ENCODE results near the gene TOMM70.

TOMM70 gene

DNA sequence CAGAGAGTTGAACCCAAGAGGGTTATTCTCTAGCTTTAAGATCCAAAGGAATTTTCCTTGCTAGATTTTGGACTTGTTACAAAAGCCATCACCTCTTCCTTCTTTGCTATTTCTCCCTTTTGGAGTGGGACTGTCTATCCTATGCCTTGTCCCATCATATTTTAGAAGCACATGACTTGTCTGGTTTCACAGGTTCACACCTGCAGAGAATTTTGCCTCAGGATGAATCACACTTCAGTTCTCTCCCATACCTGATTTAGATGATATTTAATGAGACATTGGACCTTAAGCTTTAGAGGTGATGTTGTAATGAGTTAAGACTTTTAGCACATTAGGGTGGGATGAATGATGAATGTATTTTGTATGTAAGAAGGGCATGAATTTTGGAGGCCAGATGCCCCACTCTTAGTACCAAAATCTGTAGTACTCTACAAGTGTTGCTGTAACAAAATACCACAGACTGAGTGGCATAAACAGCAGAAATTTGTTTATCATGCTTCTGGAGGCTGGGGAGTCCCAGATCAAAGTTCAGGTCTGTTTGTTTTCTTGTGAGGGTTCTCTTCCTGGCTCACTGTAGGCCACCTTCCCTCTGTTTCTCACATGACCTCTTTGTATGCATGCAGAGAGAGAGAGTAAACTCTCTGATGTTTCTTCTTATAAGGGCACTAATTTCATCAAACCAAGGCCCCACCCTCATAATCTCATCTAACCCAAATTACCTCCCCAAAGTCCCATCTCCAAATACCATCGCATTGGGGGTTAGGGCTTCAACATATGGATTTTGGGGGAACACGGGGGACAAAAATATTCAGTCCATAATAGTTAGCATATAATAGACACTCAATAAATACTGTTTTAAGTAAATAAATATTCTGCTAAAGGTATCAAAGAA lies 10.4 kb upstream of the TOMM70 start:
- DNase-seq (ENCODE audit: low read depth, low spot score): no peak

DNA sequence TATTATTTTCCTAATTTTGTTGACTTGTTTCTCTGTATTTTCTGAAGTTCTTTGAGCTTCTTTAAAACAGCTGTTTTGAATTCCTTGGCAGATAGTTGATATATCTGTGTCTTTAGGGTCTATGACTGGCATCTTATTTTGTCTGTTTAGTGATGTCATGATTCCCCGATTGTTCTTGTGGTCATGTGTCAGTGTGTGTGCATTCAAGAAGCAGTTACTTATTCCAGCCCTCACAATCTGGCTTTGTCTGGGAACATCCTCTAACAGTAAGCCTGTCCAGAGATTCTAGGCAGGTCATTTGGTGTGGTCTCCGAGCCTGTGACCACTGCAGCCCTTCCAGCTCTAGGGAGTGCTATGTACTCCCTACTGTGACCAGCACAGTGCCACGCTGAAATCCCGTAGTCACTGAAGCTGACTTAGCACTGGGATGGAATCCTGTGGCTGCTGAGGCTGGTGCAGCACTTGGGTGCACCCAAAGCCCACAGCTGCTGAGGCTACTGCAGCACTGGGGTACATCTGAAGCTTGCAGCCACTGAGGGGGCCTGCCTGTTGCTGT lies 7.2 kb upstream of the TOMM70 start:
- no peak for DNase-seq (ENCODE audit: low read depth, low spot score)

DNA sequence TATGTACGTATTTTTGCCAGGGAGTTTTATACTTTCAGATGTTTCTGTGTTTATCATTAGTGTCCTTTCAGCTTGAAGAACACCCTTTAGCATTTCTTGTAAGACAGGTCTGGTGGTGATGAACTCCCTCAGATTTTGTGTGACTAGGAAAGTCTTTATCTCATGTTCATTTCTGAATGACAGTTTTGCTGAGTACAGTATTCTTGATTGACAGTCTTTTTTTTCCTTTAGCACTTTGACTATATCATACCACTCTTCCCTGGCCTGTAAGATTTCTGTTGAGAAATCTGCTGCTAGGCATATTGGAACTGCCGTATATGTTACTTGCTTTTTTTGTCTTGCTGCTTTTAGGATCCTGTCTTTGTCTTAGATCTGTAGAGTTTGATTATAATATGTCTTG lies 6.3 kb upstream of the TOMM70 start:
- no peak for DNase-seq (ENCODE audit: low read depth, low spot score)

DNA sequence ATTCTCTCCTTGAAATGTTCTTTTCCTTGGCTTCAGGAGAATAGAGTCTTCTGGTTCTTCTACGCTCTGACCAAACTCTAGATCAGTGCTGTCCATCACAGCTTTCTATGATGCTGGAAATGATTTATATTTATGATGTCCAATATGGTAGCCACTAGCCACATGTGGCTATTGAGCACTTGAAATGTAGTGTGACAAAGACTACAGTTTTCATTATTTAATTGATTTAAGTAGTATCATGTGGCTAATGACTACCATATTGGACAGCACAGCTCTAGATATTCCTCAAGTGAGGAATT lies 3.3 kb upstream of the TOMM70 start:
- DNase-seq (ENCODE audit: low read depth, low spot score): no peak

DNA sequence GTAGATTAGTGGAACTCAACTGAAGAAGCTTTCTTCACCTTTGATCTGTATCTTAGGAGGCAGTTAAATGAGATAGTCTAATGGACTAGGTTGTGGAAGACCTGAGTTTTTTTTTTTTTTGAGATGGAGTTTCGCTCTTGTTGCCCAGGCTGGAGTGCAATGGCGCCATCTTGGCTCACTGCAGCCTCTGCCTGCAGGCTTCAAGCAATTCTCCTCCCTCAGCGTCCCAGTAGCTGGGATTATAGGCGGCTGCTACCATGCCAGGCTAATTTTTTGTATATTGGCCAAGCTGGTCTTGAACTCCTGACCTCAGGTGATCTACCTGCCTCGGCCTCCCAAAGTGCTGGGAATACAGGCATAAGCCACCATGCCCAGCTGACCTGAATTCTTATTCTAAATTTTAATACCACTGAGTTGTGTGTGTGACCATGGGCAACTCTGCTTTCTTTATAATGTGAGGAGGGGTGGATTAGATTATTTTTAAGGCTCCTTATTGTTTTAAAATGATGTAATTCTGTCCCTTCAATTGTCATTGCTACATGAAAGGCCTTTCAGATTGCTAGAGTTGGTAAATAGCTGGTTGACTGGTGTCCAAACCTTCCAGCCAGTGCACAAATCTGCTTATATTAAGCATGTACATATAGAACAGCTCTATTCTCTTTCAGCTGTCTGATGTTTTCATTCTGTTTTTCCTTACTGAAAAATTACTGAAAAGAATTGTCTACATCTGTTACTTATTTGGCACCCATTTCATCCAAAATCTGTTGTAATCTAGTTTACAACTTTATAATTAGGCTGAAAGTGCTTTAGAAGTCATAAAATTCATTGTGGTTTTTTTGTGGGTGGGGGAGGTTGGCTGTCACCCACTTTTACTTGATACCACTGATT lies 2.7 kb upstream of the TOMM70 start:
- DNase-seq (ENCODE audit: low read depth, low spot score): no peak

DNA sequence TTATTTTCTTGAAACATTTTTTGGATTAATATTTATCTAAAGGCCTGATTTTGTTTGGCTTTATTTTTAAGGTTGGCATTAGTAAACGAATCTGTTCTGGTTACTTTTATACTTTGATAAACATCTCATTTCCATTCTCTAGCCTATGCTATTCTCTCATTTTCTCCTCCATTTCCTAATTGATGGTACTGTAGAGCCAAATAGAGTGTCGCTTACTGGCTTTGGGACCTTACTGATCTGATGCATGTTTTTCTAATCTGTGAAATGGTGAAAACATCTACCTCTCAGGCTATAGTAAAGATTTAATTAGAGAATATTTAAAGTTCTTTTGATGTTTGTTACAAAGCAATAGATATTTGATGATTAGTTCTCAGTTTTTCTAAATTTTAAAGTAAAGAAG lies 2.0 kb upstream of the TOMM70 start:
- no peak for DNase-seq (ENCODE audit: low read depth, low spot score)

DNA sequence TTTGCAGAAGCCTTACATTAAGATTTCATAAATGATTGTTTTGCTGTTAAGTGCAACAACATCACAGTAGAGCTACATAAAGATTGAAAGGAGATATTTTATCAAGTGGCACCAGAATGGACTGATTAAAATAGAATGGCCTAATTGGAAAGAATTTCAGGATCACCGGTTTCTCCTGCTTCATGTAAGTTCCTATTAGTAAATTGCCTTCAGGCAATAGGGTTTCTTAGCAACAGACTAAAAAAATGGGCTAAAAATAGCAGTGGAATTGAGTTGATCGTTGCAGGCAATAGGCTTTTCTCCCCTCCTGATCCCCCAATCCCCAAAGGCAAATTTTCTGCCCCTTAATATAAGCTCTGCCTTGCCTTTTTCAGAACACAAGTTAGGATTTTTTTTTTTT lies 1.4 kb upstream of the TOMM70 start:
- DNase-seq (ENCODE audit: low read depth, low spot score): no peak

DNA sequence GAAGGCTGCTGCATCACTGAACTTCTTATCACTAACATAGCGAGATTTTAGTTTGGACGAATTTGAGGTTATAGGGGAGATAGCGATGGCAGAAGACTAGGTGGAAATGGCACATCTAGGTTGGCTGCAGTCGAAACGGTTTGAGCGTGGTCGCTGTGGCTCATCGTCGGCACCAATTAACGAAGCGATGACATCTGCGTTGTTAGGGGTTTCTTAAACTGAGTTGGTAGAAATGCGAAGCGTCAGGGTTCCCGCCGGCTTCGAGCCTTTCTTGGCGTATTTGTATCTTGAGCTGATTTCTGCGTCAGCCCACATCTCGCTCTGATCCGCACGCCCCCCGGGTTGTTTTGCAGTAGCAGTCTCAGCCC lies 769 bp upstream of the TOMM70 start:
- no peak for DNase-seq (ENCODE audit: low read depth, low spot score)

DNA sequence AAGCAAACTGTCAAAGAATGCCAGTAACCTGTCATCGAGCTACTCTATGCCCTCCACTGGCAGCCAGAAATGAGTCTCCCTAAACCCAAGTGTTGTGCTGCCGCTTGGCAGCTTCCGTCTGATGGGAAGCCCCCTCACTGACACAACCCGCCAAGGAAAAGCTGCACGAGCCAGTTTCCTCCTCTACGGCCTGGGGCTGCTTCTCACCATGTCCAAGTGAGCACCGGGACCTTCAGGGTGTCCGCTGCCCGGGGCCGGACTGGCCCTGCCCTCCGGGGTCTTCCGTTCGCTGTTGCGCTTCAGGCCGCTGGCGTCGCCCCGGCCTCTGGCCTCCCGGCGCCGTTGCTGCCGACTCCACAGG lies 490 bp downstream of the TOMM70 start:
- DNase-seq (ENCODE audit: low read depth, low spot score): no peak

DNA sequence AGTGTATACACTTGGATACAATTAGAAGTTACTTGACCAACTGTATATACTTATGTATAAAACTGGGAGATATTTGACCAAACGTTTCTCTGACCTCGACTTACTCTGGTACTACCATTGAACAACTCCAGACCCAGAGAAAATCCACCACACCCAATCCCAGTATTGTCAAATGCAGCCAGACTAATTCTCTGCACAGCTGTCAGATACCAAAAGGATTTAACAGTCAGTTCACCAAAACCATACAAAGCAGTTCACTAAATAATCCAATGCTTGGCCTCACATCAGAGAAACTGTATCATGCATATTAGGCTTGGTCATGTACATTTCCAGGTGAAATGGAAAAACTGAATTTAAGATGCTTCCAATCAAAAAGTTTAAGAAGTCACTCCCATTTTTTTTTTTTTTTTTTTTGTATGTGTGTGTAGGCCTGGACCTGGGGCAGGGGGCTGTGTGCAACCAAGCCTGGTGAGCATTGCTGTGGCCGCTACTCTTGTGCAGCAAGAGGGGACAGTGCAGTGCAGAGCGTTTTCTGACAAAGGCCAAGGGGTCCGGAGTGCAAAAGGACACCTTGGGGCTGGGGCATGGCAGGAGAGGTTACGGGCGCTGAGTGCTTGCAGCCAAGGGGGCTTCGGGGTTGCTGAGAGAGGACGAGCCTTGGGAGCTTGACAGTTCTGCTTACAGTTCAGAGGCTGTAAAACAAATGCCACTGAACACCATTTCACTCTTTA lies 1.4 kb downstream of the TOMM70 start:
- DNase-seq (ENCODE audit: low read depth, low spot score): no peak

DNA sequence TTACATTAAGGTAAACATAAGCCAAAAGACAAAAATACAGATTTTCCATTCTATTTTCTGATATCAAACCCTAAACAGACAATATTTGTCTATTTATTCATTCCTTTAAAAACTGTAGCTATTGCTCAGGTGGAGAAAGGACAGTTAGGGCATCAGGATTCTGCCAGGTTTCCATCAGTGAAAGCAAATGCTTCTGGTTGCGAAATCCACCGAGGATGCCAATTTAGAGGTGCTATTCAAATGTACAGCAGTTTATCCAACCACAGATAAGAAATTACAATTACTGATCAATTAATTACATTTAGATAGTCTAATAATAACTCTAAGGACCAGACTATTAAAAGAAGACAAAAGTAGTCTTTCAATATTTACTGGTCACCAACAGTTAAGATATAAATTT lies 3.9 kb downstream of the TOMM70 start:
- DNase-seq (ENCODE audit: low read depth, low spot score): no peak

DNA sequence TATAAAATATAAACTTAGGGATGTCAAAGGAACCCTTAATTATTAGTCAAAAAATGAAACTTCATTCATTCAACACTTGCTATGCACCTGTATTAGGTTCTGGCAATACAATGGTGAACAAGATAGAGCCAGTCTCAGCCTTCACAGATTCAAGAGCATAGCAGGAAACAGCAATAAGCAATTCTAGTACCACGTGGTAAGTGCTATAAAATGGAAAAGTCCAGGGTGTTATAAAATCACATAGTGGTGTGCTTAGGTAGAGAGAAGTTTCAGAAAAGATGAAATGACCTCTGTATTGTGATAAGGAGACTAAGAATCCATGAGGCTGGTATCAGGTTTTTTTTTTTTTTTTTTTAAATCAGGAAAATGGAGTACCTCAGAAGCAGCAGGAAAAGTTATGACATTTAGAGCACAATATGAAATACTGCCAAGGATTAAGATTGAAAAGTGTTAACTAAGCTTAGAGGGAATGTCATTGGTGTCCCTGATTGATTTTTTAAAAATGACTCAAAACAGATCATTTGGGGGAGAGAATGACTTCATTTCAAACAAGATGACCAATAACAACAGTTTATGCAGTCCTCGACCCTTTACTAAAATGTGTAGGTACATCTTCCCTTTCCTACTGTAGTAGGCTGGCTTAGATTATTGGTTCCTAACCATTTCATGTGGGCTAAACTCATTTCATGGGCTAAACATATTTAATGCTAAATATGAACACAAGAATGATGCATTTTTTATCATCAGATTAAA lies 5.0 kb downstream of the TOMM70 start:
- DNase-seq (ENCODE audit: low read depth, low spot score): no peak

DNA sequence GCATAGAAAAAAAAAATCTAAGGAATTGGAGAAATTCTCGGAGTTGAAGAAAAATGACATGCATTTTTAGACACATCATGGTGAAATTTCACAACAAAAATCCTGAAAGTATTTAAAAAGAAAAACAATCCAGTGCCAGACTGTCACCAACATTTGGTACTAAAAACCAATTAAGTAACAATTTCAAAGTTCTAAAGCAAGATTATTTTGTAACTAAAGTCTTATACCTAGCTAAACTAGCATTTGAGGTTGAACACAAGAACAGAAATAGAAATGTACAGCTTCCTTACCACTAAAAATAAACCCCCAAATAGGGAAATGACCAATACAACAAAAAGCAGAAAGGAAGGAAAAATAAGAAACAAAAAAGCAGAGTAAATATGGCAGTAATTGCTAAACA lies 11.9 kb downstream of the TOMM70 start:
- no peak for DNase-seq (ENCODE audit: low read depth, low spot score)

DNA sequence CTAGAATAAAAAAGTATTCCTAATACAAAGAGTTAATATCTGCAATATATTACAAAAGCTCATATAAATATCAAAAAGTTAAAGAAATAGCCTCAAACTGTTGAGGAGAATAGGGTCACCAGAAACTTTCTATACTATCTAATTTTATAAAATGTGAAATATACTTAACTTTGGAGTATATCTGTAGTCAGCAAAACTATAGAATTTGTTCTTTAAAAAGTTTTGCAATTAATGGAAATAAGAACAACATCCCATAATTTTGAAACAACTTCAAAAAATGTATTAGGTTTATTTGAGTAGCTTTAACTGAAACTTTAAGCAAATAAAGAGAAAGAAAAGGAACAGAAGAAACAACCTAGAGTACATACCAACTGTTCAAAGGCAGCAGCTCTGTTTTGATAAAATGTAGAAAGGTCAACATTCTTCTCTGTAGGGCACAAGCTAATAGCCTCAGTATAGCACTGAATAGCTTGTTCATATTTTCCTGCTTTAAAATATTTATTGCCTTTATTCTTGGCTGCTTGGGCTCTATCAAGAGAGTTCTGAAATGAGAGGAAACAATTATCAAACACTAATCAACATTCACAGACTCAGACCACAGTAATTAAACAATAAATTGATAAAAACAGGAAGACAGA lies 14.3 kb downstream of the TOMM70 start:
- DNase-seq (ENCODE audit: low read depth, low spot score): no peak

DNA sequence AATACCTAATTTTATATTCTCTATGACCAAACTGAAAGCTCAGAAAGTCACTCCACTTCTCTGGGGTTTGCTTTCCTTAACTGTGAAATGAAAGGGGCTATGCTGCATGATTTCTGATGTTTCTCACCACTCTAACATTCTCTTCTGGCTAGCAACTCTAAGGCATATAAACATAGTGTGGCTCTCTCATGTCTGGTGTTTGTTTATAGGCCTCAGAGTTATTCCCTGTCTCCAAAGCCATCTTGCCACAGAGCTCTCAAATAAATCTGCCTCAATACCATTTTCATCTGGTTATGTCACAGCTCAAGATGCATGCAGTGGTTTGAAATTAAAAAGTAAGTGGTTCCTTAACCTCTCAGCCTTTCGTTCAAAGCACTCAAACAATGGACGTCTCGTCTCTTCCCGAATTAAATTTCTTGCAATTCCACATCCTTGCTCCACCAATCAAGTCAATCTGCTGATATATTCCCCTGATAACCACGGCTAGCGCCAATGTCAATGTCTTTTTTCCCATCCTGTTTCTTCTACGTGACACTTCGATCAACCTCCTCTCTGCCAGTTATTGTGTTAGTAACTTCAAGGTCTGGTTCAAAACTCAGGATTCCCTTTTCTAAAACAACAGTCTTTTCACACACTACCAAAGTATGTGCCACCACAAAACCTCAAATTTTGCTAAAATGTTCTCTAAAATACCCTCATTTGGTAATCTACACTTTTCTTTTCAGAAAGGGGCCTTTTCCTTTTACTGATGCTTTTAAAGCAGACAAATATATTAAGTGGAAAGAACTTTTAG lies 16.0 kb downstream of the TOMM70 start:
- DNase-seq (ENCODE audit: low read depth, low spot score): no peak

DNA sequence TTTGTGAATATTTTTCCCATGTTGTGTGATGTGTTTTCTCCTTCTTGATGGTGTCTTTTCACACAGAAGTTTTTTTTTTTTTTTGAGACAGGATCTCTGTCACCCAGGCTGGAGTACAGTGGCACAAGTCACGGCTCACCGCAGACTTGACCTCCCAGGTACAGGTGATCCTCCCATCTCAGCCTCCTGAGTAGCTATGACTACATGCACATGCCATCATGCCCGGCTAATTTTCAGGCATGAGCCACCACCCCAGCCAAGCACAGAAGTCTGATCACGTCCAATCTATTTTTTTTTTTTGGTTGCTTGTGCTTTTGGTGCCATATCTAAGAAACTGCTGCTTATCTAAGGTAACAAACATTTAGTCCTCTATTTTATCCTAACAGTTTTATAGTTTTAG lies 24.6 kb downstream of the TOMM70 start:
- no peak for DNase-seq (ENCODE audit: low read depth, low spot score)

DNA sequence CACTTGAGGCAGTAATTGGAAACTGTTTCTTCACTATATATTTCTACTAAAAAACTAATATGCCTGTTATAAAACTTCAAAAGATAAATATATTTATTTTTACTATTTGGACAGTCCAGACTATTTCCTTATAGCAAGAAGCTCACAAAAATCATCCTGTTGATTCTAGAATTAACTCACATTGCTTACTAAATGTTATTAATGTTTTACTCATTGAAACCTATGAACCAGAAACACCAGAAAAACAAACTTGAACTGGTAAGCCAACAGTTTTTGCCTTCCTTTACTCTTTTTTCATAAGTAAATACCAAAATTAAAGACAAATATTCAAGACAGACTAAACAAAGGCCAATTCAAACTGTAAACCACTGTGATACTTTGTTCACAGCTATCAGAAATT lies 26.4 kb downstream of the TOMM70 start:
- no peak for DNase-seq (ENCODE audit: low read depth, low spot score)

DNA sequence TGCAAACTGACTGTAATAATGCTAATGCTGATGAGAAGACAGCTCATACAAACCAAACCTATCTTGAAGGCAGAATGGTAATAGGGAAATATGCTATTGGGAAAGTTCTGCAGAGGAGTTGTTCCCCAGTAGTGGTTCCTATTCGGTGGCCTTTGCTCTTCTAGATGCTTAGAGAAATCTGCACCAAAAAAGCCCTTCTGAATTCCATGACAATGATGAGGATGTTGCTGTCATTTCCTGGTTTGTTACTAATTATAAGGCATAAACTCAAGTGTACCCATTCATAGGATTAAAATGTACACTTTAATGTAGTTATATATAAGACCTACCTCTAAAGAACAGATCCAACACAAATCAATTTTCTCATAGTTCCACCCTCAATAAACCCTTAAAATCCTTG lies 30.1 kb downstream of the TOMM70 start:
- no peak for DNase-seq (ENCODE audit: low read depth, low spot score)

DNA sequence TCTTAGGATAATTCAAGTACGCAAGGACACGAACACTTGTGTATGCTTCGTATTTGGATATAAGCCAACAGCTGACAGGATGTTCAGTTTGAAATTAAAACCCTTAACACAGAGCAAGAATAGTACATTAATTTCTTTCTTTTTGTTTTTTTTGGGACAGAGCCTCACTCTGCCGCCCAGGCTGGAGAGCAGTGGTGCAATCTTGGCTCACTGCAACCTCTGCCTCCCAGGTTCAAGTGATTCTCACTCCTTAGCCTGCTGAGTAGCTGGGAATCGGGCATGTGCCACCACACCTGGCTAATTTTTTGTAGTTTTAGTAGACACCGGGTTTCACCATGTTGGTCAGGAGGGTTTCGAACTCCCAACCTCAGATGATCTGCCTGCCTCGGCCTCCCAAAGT lies 32.4 kb downstream of the TOMM70 start:
- DNase-seq (ENCODE audit: low read depth, low spot score): no peak

DNA sequence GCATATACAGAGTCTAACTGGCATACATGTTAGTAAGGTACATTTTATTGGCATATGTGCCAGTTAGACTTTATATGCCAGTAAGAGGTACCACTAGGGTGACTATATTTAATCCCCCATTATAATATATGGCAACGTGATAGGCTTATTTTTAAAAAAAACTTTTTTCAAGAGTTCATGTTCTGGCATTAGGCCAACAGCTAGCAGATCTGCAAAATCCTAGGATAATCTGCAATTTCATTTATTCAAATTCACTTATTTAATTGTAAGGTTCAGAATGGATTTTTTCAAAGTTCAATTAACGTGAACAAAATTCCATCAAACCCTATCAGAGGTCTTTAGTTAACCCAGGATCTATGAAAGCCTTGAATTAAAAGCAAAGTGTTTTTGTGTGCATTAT lies 34.5 kb downstream of the TOMM70 start:
- no peak for DNase-seq (ENCODE audit: low read depth, low spot score)

Measured in brain pericyte (primary cell).